Kasumi-1 (cell line): ENCODE data around the gene KCNQ5.
"Not testable (repeated sequence)": the region's sequence is repeated elsewhere in the genome, so short reads cannot be mapped to it uniquely, and the experiment has no call there.

Experiments
- DNase-seq, 2 experiments: peaks; one replicate each; lab custom pipeline; 2025; lab: John Stamatoyannopoulos, UW

Gene KCNQ5

GRCh38 chr6:72621291-72622093, at the start of gene KCNQ5:
Gene KCNQ5, plus strand, starts transcription at chr6:72622064.
- DNase-seq: peak; percentile 40 to 47

- DNase-seq: peak in 1 of 2 experiments; percentile 18
These were observed 42.0 kb upstream of the KCNQ5 start for GRCh38 chr6:72579865-72580264.

GRCh38 chr6:72580281-72580940, 41.5 kb upstream of the KCNQ5 start:
- peak; percentile 95 to 96 for DNase-seq

GRCh38 chr6:72580950-72581349, 40.9 kb upstream of the KCNQ5 start:
- not testable (repeated sequence) for DNase-seq

GRCh38 chr6:72588155-72588554, 33.7 kb upstream of the KCNQ5 start:
- DNase-seq: no peak

- DNase-seq: no peak
These were observed 32.8 kb upstream of the KCNQ5 start for GRCh38 chr6:72589096-72589495.

GRCh38 chr6:72595812-72596211, 26.1 kb upstream of the KCNQ5 start:
- no peak for DNase-seq

GRCh38 chr6:72616406-72617015, 5.4 kb upstream of the KCNQ5 start:
- peak; percentile 63 to 83 for DNase-seq

GRCh38 chr6:72617721-72618120, 4.1 kb upstream of the KCNQ5 start:
- DNase-seq: no peak

- DNase-seq: peak; percentile 81 to 87
These were observed 1.8 kb upstream of the KCNQ5 start for GRCh38 chr6:72619883-72620696.

GRCh38 chr6:72620871-72621290, 983 bp upstream of the KCNQ5 start:
- DNase-seq: no peak

- peak; percentile 64 to 71 for DNase-seq
These were observed 453 bp downstream of the KCNQ5 start for GRCh38 chr6:72622094-72622940.

- DNase-seq: peak in 1 of 2 experiments; percentile 40
These were observed 1.9 kb downstream of the KCNQ5 start for GRCh38 chr6:72623808-72624207.

GRCh38 chr6:72624557-72625160, 2.8 kb downstream of the KCNQ5 start:
- peak; percentile 85 to 90 for DNase-seq

GRCh38 chr6:72626126-72626525, 4.3 kb downstream of the KCNQ5 start:
- peak in 1 of 2 experiments; percentile 5 for DNase-seq

GRCh38 chr6:72627539-72627938, 5.7 kb downstream of the KCNQ5 start:
- no peak for DNase-seq

GRCh38 chr6:72631480-72631879, 9.6 kb downstream of the KCNQ5 start:
- no peak for DNase-seq

GRCh38 chr6:72635636-72636035, 13.8 kb downstream of the KCNQ5 start:
- DNase-seq: no peak

- no peak for DNase-seq
These were observed 14.4 kb downstream of the KCNQ5 start for GRCh38 chr6:72636215-72636614.

- no peak for DNase-seq
These were observed 14.9 kb downstream of the KCNQ5 start for GRCh38 chr6:72636786-72637185.
